HG02759 (cell line): ENCODE data around the gene NFYC.

ENCODE experiments used
- ATAC-seq: cut with Tn5 transposase; IDR thresholded peaks from one replicate; pipeline ENCODE4 v1.9.1; 2021; ENCODE audit warnings: mild to moderate bottlenecking, moderate library complexity; ENCODE audit not compliant: unreplicated experiment

Gene NFYC

DNA sequence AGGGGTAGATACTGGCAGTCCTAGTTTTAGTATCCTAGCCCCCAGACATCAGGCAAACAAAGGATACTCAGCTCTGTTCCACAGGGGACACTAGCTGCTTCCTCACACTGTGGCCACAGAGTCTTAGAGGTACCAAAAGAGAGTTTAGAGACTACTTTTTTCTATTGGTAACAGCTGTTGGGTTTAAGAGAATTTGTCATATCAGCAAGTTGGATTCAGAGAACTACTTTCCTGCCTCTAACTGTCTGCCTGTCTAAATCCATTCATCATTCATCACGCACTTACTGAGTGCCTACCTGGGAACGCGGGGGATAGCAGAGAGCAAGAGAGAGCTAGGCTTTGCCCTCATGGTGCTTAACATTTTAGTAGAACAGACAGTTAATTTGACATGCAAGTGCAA lies 65.0 kb downstream of the NFYC start:
- no peak for ATAC-seq

DNA sequence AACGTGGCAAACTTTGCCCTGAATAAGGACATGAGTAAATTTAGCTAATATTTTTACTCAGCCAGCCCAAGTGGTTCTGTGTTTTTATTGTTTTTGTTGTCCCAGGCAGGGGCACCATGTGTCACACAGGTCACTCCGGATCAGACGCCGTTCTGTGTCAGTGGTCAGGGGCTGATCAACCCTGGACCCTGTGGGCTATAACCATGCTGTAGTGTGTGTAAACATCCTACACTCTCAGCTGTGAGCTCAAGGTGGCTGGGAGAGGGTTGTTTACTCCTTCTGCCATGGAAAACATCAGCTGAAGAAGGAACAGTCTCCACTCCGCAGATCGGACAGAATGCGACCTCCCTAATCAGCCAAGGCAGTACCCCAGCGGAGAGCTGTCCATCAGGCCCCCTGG lies 65.6 kb downstream of the NFYC start:
- no peak for ATAC-seq

DNA sequence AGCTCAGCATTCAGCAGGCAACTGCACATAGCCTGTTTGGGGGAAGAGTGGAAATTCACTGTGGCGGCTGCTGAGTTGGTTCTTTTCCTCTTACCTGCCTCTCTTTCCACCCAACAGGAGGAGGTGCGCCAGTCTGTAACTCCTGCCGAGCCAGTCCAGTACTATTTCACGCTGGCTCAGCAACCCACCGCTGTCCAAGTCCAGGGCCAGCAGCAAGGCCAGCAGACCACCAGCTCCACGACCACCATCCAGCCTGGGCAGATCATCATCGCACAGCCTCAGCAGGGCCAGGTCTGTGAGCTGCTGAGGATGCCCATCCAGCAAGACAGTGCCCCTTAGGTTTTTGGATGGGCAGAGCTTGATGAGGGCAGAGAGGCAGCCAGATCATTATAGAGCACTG lies 66.5 kb downstream of the NFYC start:
- no peak for ATAC-seq

DNA sequence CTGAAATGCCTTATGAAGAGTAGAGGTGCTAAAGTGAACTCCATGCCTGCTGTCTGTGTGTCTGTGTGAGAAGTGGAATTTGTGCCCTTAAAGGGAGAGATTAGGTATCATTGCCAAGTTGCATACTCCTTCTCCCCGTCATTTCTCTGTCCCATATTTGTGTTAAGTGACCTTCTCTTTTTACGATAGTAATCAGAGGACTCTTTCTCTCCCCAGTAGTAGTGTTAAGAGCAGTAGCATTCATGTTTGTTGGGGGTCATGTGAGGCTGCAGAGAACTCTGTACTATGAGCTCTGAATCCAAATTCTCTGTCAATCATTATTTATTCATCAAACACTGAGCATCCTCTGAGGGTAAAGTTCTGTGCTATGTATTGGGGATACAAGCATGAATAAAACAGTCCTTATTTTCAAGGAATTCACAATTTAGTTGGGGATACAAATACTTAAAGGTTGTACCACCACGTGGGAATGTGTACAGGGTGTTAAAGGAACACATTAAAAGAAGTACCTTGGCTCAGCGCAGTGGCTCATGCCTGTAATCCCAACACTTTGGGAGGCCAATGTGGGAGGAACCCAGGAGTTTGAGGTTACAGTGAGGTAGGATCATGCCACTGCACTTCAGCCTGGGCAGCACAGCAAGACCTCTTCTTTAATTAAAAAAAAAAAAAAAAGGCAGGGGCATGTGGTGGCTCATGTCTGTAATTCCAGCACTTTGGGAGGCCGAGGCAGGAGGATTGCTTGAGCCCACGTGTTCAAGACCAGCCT lies 67.3 kb downstream of the NFYC start:
- no peak for ATAC-seq

DNA sequence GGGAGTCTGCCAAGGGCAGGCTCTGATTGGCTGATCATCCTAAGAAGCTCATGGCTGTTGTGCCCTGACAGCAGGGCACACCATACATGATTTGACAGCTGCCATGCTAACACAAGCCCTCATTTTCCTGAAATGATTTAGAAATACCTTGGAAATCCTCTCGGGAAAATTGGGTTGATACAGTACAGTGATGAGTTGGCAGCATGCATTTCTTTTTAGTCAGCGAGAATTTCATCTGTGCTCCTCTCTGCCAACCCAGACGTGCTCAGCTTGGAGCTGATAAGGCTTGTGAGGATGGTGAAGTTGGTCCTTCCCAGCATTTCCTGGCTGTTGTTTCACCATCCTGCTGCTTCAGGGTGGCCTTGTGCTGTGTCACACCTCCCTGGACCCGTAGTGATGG lies 69.5 kb downstream of the NFYC start:
- ATAC-seq, result no peak

DNA sequence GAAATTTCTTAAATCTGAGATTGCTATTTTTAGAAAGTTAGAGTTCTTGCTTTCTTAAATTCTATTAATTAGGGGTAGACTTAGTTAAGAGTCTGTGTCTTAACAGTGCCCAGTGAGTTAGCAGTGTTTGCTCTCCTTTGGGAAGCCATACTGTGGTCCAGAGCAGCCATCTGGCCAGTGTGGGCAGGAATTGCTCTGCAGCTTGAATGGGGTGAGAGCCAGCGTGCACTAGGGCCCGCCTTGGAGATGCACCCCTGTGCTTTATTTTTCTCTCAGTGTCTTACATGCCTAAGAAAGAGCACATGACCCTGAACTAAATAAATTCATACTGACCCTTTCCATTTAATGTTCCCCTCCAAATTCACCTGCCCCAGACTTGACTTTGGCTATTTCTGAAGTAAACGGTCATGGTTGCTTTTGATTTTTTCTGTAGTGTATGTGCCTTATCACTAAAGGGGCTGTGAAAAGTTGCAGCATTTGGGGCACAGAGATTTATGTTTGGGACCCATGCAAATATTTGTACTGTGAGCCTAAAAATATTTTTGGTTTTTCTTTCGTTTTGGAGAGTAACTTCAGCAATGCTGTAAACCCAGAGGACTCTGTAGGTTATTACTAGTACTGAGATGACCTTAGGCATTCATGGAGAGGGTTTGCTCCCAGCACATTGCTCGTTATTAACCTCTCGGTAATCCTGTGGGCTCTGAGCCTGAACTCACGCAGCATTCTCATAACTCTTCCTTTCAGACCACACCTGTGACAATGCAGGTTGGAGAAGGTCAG lies 70.8 kb downstream of the NFYC start:
- ATAC-seq, result peak; percentile 49

DNA sequence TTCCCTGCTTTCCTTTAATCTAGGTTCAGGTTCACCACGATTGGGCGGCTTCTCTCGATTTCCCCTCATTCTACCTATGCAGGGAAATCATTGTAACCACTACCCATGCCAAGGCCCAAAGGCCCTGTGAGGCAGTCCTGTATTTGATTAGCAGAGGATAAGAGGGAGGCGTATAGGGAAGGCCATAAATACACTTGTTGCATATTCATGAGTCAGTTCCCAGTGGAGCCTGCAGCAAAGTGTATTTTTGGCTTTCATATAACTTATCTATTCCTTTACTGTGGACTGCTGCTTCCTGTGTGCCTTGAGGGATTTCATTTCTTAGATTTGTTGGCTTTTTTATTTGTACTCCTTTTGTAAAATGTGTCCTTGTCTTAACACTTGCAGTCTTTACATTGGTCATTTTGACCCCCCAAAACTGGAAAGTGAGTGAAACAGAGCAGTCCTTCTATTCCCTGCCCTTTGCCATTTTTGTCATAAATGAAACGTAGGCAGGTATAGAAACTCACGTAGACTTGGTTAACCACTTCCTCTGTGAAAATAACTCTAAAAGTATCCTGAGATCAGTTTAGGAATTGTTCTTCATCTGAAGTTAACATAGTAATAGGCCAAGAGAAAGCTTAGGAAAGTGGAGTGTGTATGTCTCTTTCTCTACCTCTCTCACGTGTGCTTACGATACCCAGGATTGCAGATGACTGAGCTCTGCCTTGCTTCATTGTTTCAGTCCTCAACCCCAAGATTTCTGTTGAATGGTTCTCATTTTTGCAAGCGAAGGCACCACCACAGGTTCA lies 72.4 kb downstream of the NFYC start:
- ATAC-seq, result no peak

DNA sequence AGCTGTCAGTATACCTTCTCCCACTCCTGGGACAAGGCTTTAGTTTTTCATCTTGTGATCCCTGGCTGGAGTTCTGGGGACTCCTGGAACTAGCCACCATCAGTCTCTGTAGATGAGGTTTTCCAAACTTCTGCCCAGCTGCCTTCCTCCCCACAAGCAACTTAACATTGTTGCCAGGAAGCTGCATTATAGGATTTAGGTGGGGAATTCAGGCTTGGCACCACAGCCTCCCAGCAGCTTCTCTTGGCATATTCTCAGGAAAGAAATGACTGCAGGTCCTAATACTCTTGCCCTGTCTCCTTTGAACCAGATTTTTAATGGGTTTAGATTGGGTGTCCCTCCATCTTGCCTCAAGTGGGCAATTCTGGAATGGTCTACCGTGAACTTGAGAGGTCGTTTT lies 73.5 kb downstream of the NFYC start:
- ATAC-seq, result no peak

DNA sequence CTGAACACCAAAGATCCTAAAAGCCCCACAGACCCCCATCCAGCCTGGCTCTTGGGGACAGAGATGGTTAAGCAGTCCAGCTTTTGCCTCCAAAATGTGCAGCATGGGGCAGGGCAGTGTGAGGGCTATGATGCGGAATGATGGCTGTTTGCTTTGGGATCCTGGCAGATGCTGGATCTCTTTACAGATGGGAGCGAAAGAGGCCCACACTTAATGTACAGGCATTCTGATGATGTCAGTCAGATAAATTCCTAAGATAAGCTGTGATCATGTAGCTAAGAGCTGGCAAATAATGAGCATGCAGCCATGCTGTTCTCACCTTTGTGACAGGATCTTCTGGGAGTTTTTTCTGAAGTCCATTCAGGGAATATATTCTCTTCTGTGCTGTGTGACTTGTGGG lies 74.5 kb downstream of the NFYC start:
- ATAC-seq, result no peak

DNA sequence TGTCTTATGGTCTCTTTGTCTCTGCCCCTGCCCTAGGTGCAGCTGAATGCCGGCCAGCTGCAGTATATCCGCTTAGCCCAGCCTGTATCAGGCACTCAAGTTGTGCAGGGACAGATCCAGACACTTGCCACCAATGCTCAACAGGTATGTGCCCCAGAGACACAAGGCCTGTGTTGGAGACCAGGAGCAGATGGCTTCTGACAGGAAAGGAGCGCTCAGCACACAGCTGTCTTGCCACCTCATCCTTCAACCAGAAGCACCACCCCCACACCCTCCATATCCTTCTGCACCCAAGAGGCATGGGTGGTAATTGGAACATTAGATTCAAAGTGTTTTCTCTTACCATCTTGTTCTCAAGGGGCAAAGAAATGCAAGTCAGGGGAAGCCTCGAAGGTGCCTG lies 75.1 kb downstream of the NFYC start:
- ATAC-seq, result no peak

DNA sequence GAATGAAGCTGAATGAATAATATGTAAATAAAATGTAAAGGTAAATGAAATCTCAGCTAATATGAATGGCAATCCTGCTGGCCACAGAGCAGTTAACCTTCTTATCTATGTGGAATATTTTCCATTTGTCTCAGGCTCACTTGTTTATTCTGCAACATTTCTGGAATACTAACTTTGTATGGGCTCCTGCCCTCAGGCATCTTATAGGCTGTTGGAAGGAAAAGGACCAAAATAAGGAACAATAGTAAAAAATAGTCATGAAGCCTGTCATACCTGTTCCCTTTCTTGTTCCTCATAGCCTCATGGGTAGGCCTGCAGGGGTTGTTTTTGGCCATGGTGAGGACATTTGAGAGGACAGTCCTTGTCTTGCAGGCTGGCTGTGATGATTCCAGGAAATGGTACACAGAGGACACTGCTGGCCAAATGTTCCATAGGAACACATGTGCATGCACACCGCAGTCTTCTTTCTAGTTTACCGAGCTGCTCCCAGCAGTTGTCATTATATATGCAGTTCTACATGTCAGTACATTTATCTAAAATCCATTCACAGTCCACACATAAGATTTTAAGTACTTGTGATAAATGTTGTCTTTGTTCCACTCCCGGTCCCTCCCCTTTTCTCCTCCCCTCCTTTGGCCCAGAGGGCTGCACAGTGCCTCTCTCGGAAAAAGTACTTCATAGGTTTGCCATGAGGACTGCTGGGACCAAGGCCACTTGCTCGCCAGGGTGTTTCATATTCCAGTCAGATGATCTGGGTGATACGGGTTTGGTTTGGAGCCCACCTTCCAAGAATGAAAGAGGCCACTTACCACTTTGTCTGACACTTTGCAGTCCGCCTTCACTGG lies 76.9 kb downstream of the NFYC start:
- ATAC-seq, result no peak

DNA sequence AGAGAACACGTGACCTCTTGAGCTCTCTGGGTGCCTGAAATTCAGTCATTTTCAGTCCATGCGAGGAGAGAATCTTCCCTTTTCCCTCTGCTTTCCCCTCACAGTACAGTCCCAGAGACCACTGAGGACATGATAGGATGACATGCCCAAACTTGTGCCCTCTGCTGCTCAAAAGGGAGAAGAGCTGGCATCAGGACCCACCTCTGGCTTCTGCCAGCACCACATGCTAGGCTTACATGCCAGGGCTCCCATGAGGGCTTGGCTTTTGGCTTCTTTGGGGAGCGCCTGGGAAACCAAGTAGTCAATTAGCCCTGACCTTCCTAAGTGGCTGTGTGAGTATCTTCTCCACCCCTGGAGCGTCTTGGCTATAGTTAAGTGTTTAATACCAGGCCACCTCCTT lies 78.3 kb downstream of the NFYC start:
- no peak for ATAC-seq

DNA sequence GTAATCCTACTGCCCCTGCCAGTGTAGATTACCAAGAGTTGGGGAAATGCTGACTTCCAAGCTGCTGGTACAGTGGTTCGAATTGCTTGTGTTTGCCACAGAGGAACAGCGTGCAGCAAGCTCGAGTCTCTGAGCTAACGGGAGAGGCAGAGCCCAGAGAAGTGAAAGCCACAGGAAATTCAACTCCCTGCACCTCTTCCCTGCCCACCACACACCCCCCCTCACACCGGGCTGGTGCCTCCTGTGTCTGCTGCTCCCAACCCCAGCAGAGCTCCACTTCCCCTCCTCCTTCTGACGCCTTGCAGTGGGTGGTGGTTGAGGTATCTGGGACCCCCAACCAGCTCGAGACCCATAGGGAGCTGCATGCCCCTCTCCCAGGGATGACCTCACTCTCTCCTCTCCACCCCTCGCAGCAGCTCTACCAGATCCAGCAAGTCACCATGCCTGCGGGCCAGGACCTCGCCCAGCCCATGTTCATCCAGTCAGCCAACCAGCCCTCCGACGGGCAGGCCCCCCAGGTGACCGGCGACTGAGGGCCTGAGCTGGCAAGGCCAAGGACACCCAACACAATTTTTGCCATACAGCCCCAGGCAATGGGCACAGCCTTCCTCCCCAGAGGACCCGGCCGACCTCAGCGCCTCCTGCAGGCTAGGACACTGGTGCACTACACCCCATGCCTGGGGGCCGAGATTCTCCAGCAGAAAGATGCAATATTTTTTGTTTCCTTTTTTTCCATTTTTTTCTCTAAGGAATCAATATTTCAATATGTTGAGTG lies 79.0 kb downstream of the NFYC start:
- no peak for ATAC-seq

DNA sequence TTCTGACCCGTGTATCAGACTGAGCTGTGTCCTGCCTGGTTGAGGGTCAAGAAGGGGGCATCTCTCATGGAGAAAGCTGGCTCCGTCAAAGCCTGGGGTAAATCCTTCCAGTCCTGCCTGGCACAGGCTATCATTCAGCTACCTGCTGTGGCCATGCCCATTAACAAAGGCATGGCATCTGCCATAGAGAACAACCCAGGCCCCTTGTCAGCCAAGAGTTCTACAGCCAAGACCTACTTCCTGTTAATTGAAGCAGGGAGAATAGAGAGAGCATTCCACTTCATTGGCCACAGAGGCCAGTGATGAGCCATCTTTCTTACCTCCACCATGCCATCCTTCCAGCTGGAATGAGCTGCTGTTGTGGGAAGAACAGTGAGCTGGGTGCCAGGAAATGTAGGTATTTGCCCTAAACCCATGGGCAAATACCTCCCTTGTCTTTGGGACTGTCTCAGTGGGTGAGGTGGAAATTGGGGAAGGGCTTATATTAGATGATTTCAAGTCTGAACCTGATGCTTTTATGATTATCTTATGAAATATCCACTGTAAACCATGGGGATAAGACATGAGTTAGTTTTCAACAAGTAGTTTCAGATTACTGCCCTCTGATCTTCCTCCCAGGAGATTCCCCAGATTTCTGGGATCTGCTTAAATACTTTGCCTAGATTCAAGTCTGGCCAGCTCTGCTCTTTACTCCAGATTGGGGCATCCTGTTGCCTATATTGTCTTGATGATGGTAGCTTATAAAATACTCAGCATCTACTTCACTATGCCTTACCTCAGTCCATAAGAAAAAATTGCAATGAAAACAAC lies 80.8 kb downstream of the NFYC start:
- ATAC-seq, result no peak

DNA sequence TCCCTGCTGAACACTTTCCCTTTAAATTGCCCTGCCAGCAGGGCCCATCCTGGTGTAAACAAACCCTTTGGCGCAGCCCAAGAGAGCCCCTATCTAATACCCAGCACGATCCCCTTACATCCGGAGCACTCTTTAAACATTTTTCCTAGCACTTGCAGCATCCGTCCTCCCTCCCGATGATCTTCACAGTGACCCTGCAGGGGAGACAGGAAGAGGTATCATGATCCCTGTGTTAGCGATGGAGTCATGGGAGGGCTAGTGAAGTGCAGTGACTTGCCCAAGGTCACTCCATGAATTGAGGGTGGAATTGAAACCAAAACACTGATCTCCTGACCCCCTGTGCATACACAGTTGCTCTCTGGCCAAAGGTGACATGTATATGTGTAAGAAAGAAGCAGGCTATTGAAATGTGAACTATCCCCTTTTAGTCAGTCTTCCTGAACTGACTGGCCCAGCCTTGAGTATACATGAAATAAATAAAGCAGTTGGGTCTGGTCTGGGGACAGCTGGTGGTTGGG lies 82.3 kb downstream of the NFYC start:
- no peak for ATAC-seq

DNA sequence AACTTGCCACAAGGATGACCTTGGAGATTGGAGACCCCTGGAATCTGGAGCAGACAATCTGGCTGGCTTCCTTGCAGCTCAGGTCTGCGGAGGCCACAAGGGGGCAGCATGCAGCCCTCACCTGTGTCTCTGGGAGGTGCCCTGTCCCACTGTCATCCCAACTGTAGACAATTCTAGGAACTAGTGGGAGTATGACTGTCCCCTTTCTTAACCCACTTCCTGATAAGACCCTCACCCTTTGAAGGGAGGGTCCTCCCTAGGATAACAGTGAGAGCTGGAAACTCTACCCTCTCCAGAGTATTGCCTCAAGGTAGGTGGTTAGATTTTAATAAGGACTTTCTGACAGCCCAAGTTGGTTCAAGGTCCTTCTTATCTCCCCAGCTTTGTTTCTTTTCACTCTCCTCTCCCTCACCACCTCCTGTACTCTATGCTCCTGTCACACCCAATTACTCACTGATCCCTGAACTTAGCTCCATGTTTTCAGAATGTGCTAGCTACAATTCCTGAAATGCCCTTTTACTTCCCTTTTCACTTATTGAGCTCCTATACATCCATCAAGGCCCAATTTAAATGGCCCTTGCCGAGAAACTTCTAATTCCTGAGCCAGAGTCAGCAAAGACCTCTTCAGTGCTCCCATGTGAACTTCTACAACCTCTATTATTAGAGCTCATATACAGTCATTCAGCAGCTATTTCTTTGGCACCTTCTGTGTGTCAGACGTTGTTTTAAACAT lies 82.9 kb downstream of the NFYC start:
- no peak for ATAC-seq

DNA sequence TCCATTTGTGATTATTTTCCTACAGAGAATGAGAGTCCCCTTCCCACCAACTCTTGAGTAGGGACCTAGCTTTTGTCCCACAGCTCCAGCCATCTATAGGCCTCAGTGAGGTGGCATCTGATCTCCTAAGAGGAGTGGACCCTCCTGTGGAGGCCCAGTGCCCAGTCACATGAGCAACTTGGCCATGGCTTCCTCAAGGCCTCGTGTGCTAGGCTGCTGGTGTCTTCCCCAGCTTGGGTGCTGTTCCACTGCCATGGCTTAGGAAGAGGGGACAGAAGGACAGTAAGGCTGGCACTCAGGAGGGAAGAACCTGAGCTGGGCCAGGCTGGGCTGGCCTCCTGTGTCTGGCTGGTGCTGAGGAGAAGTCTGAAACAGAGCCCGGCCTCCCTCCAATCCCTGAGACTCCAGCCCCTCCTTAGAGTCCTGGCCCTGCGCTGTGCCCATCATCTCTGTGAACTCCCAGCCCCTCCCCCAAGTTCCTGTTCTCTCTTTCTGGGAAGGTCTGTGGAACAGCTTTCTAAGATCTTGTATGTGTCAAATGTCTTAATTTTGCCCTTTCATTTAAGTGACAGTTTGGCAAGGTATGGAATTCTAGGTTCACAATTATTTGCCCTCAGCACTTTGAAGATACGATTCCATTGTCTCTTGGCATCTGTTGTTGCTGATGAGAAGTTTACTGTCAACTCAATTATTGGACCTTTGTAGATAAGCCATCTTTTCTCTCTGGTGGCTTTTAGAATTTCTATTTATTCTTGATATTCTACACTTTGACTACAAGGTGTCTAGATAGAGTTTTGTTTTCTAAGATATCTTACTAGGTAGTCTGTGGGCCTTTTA lies 85.0 kb downstream of the NFYC start:
- no peak for ATAC-seq
